NK-92 treated with Interleukin-12 subunit alpha and Interleukin-12 subunit beta, amount 100 ng/mL, for 24 hours (cell line): ENCODE data around the gene HPCAL1.

Source experiments
- DNase-seq: peaks from one replicate; lab custom pipeline; 2025; lab: John Stamatoyannopoulos, UW

The HPCAL1 gene

DNA sequence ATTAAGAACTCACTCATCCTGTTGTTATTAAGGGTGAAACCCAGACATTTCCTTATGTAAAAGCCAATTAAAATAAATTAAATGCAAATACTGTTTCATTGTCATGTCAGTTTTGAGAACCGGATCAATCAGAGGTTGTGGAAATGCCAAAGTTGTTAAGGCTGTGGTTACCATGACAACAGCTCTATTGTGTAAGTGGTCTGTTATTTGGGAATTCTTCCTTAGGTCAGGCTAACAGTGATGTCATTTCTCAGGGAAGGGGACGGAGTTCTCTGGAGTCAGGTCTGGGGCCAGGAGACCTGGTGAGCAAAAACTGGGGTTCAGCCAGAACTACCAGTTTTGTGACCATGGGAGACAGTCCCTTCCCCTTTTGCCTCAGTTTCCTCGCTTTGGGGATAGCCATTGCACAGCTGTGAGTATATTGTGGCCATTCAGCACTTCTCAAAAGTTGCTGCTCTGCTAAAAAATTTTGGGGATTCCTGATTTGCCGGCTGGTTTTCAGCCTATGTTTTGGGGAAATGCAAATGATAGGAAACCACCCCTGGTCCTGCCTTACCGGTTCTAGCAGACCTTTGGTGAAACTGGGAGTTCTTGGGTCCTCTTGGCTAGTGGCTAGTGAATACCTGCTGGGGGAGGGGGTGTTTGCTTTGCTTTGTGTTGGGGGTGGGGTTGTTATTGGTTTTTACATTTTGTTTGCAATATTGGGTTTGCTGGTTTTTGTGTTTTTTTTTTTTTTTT is 21.6 kb downstream of the HPCAL1 start:
- DNase-seq: no peak

GRCh38 chr2:10325278-10326145 is 22.8 kb downstream of the HPCAL1 start:
- no peak for DNase-seq

GRCh38 chr2:10326151-10326616 is 23.5 kb downstream of the HPCAL1 start:
- DNase-seq: no peak

GRCh38 chr2:10326707-10327594 is 24.2 kb downstream of the HPCAL1 start:
- DNase-seq: no peak

DNA sequence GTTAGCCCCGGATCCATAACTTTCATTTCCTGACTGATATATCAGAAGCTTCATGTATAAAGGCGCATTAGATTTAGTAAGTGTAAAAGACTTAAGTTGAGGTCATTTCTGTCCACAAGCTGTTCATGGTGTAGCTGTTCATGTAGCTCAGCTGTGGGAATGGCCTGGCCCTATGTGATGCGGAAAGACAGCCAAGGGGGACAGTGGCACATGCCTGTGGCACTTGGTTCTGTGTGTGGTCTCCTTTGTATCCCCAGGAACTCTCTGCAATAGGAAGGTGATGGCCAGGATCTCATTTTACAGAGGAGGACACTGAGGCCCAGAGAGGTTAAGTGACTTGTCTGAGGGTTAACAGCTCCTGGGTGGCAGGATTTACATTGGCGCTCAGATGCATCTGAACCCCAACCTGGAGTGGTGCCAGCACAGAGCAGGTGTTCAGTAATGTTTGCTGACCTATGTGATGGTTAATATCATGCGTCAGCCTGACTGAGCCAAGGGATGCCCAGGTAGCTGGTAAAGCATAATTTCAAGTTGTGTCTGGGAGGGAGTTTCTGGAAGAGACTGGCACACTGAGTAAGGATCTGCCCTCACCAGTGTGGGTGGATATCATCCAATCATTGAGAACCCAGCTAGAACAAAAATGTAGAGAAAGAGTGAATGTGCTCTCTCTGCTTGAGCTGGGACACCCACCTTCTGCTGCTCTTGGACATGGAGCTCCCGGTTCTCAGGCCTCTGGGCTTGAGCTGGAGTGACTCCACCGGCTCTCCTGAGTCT is 25.4 kb downstream of the HPCAL1 start:
- DNase-seq: no peak

- DNase-seq: no peak
Measured at GRCh38 chr2:10328670-10329579, 26.2 kb downstream of the HPCAL1 start.

GRCh38 chr2:10329580-10329879 is 26.8 kb downstream of the HPCAL1 start:
- no peak for DNase-seq

- DNase-seq: no peak
Measured at GRCh38 chr2:10329880-10330699, 27.4 kb downstream of the HPCAL1 start.

- DNase-seq: no peak
Measured at GRCh38 chr2:10330700-10331026, 28.0 kb downstream of the HPCAL1 start.

DNA sequence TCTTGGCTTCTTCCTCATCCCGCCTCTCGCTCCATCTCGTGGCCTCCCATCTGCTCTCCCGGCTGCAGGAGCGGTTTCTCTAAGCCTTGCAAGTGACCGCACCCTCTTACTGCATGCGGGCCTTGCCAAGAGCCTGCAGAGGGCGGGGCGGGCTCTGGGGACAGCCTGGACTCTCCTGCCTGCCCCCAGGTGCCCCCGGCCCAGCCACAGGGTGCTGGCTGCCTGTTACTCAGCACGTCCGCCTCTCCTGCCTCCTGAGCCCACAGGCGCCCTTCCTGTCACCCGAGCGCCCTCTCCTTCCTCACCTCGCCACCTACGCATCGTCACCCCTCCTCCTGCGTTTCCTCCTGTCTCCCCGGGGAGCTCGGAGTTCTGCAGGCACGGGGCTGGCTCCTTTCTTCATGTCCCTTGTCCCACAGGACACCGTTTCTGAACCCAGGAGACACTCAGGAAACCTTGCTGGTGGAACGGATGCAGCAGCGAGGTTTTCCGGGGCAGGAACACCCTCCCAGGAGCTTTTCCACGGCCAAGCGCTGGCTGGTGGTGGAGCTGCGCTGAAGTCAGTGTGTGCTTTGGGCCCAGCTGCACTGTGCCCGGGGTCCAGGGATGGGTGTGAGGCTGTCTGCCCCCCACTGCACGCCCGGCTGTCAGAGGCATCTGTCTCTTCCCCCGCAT is 28.5 kb downstream of the HPCAL1 start:
- DNase-seq: no peak

DNA sequence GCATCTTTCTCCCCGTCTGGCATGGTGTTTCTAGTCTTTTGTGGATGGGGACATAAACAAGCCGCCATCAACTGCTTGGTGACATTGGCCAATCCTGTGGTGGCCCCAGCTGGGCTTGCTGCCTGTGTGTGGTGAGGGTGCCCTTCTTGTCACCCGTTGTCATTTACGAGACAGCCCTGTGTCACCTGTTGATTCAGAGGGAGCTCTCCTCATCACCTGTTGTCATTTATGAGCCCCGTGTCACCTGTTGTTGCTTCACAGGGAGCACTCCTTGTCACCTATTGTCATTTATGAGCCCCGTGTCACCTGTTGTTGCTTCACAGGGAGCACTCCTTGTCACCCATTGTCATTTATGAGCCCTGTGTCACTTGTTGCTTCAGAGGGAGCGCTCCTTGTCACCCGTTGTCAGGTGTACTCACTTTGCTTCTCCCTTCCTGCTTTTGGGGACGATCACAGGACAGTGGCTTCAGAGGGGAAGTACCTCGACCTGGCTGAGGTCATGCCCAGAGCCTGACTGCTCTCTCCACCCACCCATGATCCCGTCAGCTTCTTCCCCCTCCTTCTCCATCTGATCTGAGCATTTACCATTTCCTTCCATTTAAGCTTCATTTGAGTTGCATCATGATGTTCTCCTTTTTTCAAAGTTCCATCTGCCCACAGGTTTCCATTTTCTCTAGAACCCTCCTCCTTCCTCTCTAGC is 29.1 kb downstream of the HPCAL1 start:
- DNase-seq: no peak

GRCh38 chr2:10332402-10333246 is 29.9 kb downstream of the HPCAL1 start:
- no peak for DNase-seq

- DNase-seq: no peak
Measured at GRCh38 chr2:10333247-10333613, 30.5 kb downstream of the HPCAL1 start.

GRCh38 chr2:10333966-10334365 is 31.3 kb downstream of the HPCAL1 start:
- no peak for DNase-seq

DNA sequence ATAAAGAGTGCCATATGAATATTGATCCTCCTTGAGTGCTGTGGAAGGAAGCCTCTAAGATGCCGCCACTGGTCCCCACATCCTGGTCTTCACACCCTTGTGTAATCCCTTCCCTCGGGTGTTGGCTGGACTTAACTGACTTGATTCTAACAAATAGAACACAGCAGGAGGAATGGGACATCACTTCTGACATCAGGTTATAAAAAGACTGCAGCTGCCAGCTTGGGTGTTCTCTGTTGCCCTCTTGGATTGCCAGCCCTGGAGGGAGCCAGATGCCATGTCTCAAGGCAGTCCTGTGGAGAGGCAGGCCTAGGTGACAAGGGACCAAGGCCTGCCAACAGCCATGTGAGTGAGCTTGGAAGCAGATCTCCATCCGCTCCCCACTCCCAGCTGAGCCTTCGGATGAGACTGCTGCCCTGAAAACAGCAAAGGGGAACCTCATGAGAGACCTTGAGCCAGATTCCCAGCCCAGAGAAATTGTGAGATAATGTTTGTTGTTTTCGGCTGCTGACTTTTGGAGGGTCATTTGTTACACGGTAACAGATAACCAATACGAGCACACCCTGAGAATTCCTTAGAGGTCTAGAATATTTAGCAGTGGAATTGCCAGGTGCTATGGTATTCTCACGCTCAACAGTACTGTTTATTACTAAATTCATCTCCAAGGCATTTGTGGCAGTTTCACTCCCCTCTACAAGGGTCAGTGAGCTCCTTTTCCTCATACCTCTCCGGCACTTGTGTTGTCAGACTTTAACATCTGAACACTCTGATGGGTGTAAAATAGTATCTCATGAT is 32.5 kb downstream of the HPCAL1 start:
- no peak for DNase-seq

GRCh38 chr2:10336283-10336682 is 33.6 kb downstream of the HPCAL1 start:
- no peak for DNase-seq
